ENCODE results near the gene MYO9B.
A peak's percentile ranks its signal among the peaks of the same experiment; 100 is the strongest.
"Not testable (repeated sequence)": the region's sequence is repeated elsewhere in the genome, so short reads cannot be mapped to it uniquely, and the experiment has no call there.

MYO9B gene

GRCh38 chr19:17183271-17183761 is 107.7 kb downstream of the MYO9B start:
- DNase-seq = no peak

GRCh38 chr19:17183858-17184321 is 108.3 kb downstream of the MYO9B start:
- DNase-seq = peak; percentile 13 to 77

- DNase-seq = peak in 1 of 2 donors; percentile 37
Observed at GRCh38 chr19:17184371-17184841, 108.8 kb downstream of the MYO9B start.

GRCh38 chr19:17185590-17185989 is 110.0 kb downstream of the MYO9B start:
- no peak for DNase-seq

DNA sequence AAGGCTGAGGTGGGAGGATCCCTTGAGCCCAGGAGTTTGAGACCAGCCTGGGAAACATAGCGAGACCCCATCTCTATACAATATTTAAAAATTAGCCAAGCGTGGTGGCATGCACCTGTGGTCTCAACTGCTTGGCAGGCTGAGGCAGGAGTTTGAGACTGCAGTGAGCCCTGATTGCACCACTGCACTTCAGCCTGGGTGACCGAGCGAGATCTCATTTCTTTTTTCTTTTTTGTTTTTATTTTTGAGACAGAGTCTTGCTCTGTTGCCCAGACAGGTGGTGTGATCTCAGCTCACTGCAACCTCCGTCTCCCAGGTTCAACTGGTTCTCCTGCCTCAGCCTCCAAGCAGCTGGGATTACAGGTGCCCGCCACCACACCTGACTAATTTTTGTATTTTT is 116.2 kb downstream of the MYO9B start:
- not testable (repeated sequence) for DNase-seq

- no peak for DNase-seq
Observed at GRCh38 chr19:17192751-17193150, 117.2 kb downstream of the MYO9B start.

DNA sequence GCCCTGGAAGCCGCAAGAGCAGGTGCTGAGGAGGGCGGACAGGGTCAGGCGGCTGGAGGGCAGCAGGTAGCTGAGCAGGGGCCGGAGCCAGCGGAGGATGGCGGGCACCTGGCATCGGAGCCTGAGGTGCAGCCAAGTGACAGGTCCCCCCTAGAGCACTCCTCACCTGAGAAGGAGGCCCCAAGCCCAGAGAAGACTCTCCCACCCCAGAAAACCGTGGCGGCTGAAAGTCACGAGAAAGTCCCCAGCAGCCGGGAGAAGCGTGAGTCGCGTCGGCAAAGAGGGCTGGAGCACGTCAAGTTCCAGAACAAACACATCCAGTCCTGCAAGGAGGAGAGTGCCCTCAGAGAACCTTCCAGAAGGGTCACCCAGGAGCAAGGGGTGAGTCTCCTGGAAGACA is 119.0 kb downstream of the MYO9B start:
- no peak for DNase-seq

DNA sequence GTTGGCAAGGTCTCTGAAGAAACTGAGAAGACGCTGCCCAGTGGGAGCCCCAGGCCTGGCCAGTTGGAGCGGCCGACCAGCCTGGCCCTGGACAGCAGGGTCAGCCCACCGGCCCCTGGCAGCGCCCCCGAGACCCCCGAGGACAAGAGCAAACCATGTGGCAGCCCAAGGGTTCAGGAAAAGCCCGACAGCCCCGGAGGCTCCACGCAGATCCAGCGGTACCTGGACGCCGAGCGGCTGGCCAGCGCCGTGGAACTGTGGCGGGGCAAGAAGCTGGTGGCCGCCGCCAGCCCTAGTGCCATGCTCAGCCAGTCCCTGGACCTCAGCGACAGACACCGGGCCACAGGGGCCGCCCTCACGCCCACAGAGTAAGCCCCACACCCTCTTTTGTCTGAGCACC is 119.5 kb downstream of the MYO9B start:
- DNase-seq = no peak

- no peak for DNase-seq
Observed at GRCh38 chr19:17196610-17197009, 121.0 kb downstream of the MYO9B start.

DNA sequence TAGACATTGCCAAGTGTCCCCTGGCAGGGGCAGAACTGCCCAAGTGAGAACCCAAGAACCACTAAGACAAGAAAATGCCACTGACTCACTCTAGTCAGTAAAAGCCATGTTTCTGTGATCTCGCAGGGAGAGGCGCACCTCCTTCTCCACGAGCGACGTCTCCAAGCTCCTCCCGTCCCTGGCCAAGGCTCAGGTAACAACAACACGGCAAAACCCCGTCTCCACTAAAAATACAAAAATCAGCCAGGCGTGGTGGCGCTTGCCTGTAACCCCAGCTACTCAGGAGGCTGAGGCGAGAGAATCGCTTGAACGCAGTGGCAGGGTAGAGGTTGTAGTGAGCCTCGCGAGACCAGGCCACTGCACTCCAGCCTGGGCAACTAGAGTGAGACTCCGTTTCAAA is 122.1 kb downstream of the MYO9B start:
- DNase-seq = no peak

- DNase-seq = no peak
Observed at GRCh38 chr19:17200408-17201079, 125.0 kb downstream of the MYO9B start.

DNA sequence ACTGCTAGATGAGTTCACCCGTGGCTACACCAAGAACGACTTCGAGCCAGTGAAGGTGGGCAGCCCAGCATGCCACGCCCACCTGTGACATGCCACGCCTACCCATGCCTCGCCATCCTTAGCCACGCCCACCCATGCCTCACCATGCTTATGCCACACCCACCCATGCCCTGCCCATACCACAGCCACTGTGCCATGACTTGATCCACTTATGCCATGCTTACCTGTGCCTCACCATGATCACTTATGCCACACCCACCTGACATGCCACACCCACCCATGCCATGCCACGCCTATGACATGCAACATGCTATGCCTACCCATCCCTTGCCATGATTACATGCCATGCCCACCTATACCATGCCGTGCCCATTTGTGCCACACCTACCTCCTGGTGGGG is 126.7 kb downstream of the MYO9B start:
- DNase-seq = no peak

DNA sequence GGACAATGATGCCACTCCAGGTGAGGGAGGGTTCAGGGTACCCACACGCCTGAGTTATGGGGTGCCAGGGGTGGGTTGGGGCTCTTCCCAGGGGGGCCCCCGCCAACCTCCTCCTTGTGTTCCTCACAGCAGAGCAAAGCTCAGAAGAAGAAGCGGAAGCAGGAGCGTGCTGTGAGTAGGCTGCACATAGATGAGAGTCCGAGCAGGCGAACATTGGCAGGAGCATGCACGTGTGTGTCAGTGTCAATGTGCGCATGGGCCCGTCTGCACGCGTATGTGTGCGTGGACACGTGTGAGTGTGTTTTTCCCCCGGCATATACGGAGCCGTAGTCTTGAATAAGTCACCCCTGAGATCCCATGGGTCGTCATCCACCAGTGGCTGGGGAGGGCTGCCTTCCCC is 127.1 kb downstream of the MYO9B start:
- DNase-seq = no peak

- DNase-seq = no peak
Observed at GRCh38 chr19:17205237-17206140, 129.9 kb downstream of the MYO9B start.

DNA sequence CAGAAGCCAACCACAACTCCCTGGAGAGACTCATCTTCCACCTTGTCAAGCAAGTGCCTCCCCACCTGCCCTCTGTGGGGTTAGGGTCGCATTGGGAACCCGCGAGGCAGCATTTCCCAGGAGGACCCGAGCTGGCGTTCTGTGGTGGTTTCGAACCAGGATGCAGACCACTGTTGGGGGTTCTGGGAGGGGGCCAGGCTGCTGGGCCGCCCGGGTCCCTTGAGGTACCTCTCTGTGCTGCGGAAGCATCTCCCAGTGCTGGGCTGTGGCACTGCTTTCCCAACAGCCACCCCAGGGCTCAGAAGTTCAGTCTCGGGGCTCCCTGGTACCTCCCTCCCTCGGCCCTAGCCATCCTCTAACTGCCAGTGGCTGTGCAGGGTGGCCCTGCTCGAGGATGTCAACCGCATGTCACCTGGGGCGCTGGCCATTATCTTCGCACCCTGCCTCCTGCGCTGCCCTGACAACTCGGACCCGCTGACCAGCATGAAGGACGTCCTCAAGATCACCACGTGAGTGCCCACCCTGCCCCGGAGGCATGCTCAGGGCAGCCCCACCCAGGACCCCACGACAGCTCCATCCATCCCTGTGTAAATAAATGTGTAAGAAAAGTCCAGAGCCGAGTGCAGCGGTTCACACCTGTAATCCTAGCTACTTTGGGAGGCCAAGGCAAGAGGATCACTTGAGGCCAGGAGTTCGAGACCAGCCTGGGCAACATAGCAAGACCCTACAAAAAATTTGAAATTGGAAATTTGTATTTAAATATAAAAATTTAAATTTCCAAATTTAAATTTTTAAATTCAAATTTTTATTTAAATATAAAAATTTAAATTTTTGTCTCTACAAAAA is 131.4 kb downstream of the MYO9B start:
- DNase-seq = no peak

- DNase-seq = no peak
Observed at GRCh38 chr19:17209126-17210036, 133.8 kb downstream of the MYO9B start.

DNA sequence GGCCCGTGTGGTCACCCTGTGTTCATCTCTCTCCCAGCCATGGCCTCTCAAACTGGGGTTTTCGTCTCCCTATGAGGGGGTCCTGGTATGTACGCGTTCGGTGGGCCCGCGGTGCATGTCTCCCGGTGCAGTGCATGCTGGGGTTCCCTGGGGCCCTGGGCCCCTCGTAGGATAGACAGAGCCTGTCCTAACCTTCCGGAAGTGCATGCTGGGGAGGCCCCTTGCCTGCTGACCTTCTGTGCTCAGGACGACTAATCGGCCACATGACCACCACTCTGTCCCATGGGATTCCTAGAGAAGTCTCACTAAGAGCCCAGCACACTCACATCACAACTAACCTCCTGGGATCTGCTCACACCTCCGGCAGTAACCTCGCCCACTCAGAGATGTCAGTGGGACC is 134.7 kb downstream of the MYO9B start:
- DNase-seq = no peak

- no peak for DNase-seq
Observed at GRCh38 chr19:17211547-17212446, 136.2 kb downstream of the MYO9B start.

DNA sequence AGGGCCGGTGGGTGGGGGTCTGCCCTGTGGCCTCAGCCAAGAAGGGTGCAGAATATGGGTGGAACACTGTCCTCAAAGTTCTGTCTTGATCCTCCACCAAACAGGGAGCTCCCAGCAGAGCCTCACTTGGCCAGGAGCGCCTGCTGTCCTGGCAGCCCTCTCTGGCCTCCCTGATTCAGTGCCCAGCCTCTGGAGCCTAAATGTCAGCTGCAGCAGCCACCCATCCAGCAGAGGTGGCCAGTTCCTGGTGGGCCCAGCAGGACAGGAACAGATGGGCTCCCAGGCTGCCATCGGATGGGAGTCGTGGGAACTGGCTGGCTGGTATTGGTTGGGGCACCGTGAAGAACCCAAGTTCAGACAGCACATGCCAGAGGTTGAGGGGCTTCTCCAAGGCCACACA is 137.8 kb downstream of the MYO9B start:
- no peak for DNase-seq

GRCh38 chr19:17214508-17215126 is 139.0 kb downstream of the MYO9B start:
- no peak for DNase-seq
